Astrocyte of the cerebellum (primary cell): ENCODE data around the gene NR2C1.

Experiments
- DNase-seq: peaks from one replicate; pipeline ENCODE4 v3.0.0-alpha.2; 2011; ENCODE audit warnings: low read depth
- H3K4me3 ChIP-seq: 2 replicates; pipeline ENCODE4 v1.5.1; 2011; ENCODE audit warnings: mild to moderate bottlenecking, low read depth, low read length, moderate library complexity
- CTCF ChIP-seq: IDR thresholded peaks from 2 replicates; pipeline ENCODE4 v1.5.1; 2012; ENCODE audit warnings: low read length, low read depth, moderate library complexity, mild to moderate bottlenecking; ENCODE audit errors: missing control alignments
- in situ Hi-C: cut with HindIII; loops from 2 replicates; pipeline ENCODE4 v1.10.0; 2017; ENCODE audit warnings: low sequenced_read_pairs

The NR2C1 gene

GRCh38 chr12:95014554-95014953 lies 58.9 kb downstream of the NR2C1 start:
- TF ChIP-seq CTCF = no peak
- no peak for DNase-seq
- in situ Hi-C loops = no loop called here
- H3K4me3 ChIP-seq = no peak overlapping the region

GRCh38 chr12:95006206-95006605 lies 67.2 kb downstream of the NR2C1 start:
- no peak for TF ChIP-seq CTCF
- no peak for DNase-seq
- in situ Hi-C loops = no loop called here

GRCh38 chr12:95004610-95005009 lies 68.8 kb downstream of the NR2C1 start:
- in situ Hi-C loops = no loop called here

More at GRCh38 chr12:95006206-95006605, 67.2 kb downstream of the NR2C1 start:
- H3K4me3 ChIP-seq = no peak overlapping the region

GRCh38 chr12:95003921-95004272 lies 69.5 kb downstream of the NR2C1 start:
- no peak for TF ChIP-seq CTCF
- in situ Hi-C loops = no loop called here
- H3K4me3 ChIP-seq = peak overlapping the region; percentile 82
- DNase-seq = no peak

More at GRCh38 chr12:95004610-95005009, 68.8 kb downstream of the NR2C1 start:
- TF ChIP-seq CTCF = no peak
- no peak for DNase-seq
- H3K4me3 ChIP-seq = no peak overlapping the region

- TF ChIP-seq CTCF = no peak
- in situ Hi-C loops = no loop called here
- peak within 1 kb of the TSS; percentile 82 for H3K4me3 ChIP-seq
- DNase-seq = peak; percentile 94
These were observed 70.1 kb downstream of the NR2C1 start, which contains the start of gene NDUFA12 for GRCh38 chr12:95003213-95003920. TSS of gene NDUFA12 (minus strand) at chr12:95003697. CDS start at chr12:95003680, 17 bp downstream.

- no peak for TF ChIP-seq CTCF
- DNase-seq = no peak
- in situ Hi-C loops = no loop called here
- H3K4me3 ChIP-seq = peak overlapping the region; percentile 82
These were observed 70.7 kb downstream of the NR2C1 start for GRCh38 chr12:95002754-95003153.
